ENCODE data around the gene GPR141. TPM values are rescaled to one million over a fixed set of nuclear protein-coding genes. Genes with fewer than 3 reads are reported as not detected.

Gene GPR141
- total RNA-seq, 2 experiments from 2014 or later = not detected

GRCh38 chr7:37705976-37706375 is 22.4 kb downstream of the GPR141 start:
- no peaks in the 10 kb centered on the region for H3K9me2 ChIP-seq (ENCODE audit: insufficient read depth, low read length)
- intact Hi-C loops (cut with micrococcal nuclease; ENCODE audit: unreplicated experiment) = no loop called here
- H2AFZ ChIP-seq (ENCODE audit: low read length) = no peak overlapping the region
- ChIA-PET CTCF (ENCODE audit: unreplicated experiment) (no interaction called here), POLR2A (interaction anchor here (3.0 kb wide), 1 partner anchor 11 kb away, joined by 9 read pairs; no protein-coding TSS in a partner anchor)
- no peaks in the 10 kb centered on the region for H4K20me1 ChIP-seq (ENCODE audit: insufficient read depth, low read length)
- H3K4me3 ChIP-seq (ENCODE audit: low read depth, low read length, poor library complexity, severe bottlenecking) = no peak overlapping the region
- TF ChIP-seq EZH2phosphoT487 (IDR thresholded peaks at IDR 0.05; ENCODE audit: borderline replicate concordance, low read depth, low read length) (no peak), CTCF (conservative IDR thresholded peaks at IDR 0.05; ENCODE audit: low read length) (no peak)
- no peak for DNase-seq (ENCODE audit: low spot score)
- H3K27ac ChIP-seq (ENCODE audit: low read depth, low read length, poor library complexity, severe bottlenecking) = no peak overlapping the region
- H3K79me2 ChIP-seq (ENCODE audit: insufficient read depth, low read depth, low read length) = no peaks in the 10 kb centered on the region
- no peaks in the 10 kb centered on the region for H3K9me3 ChIP-seq (ENCODE audit: low read length)
- no TSS peak for BruUV-seq (replicated peaks)
- no peaks in the 10 kb centered on the region for H3K4me1 ChIP-seq (ENCODE audit: insufficient read depth, low read length, poor library complexity, severe bottlenecking)
- H3K4me2 ChIP-seq (ENCODE audit: low read length) = no peak overlapping the region
- H3K36me3 ChIP-seq (ENCODE audit: insufficient read depth, low read length) = no peaks in the 10 kb centered on the region

- intact Hi-C loops (cut with micrococcal nuclease; ENCODE audit: unreplicated experiment) = no loop called here
- DNase-seq (ENCODE audit: low spot score) = no peak
- H3K79me2 ChIP-seq (ENCODE audit: insufficient read depth, low read depth, low read length) = no peaks in the 10 kb centered on the region
- BruUV-seq (replicated peaks) = no TSS peak
- ChIA-PET CTCF (ENCODE audit: unreplicated experiment) (no interaction called here), POLR2A (interaction anchor here (3.0 kb wide), 1 partner anchor 10 kb away, joined by 9 read pairs; no protein-coding TSS in a partner anchor)
- no peaks in the 10 kb centered on the region for H3K4me1 ChIP-seq (ENCODE audit: insufficient read depth, low read length, poor library complexity, severe bottlenecking)
- H3K4me3 ChIP-seq (ENCODE audit: low read depth, low read length, poor library complexity, severe bottlenecking) = no peak overlapping the region
- no peak overlapping the region for H3K4me2 ChIP-seq (ENCODE audit: low read length)
- H4K20me1 ChIP-seq (ENCODE audit: insufficient read depth, low read length) = no peaks in the 10 kb centered on the region
- H3K36me3 ChIP-seq (ENCODE audit: insufficient read depth, low read length) = no peaks in the 10 kb centered on the region
- no peaks in the 10 kb centered on the region for H3K9me2 ChIP-seq (ENCODE audit: insufficient read depth, low read length)
- TF ChIP-seq CTCF (conservative IDR thresholded peaks at IDR 0.05; ENCODE audit: low read length) (no peak), EZH2phosphoT487 (IDR thresholded peaks at IDR 0.05; ENCODE audit: borderline replicate concordance, low read depth, low read length) (no peak)
- H3K27ac ChIP-seq (ENCODE audit: low read depth, low read length, poor library complexity, severe bottlenecking) = no peak overlapping the region
- H3K9me3 ChIP-seq (ENCODE audit: low read length) = no peaks in the 10 kb centered on the region
- no peak overlapping the region for H2AFZ ChIP-seq (ENCODE audit: low read length)
Measured at GRCh38 chr7:37706804-37707203, 23.2 kb downstream of the GPR141 start.

- no TSS peak for BruUV-seq (replicated peaks)
- no peaks in the 10 kb centered on the region for H3K79me2 ChIP-seq (ENCODE audit: insufficient read depth, low read depth, low read length)
- CTCF ChIA-PET (ENCODE audit: unreplicated experiment) = no interaction called here
Measured at GRCh38 chr7:37707754-37708485, 24.4 kb downstream of the GPR141 start.

More at GRCh38 chr7:37707754-37708485, 24.4 kb downstream of the GPR141 start:
- Histone ChIP-seq H3K4me3 (ENCODE audit: low read depth, low read length, poor library complexity, severe bottlenecking) (no peak overlapping the region), H4K20me1 (ENCODE audit: insufficient read depth, low read length) (no peaks in the 10 kb centered on the region), H3K9me2 (ENCODE audit: insufficient read depth, low read length) (no peaks in the 10 kb centered on the region), H3K36me3 (ENCODE audit: insufficient read depth, low read length) (no peaks in the 10 kb centered on the region), H3K27ac (ENCODE audit: low read depth, low read length, poor library complexity, severe bottlenecking) (no peak overlapping the region), H2AFZ (ENCODE audit: low read length) (no peak overlapping the region), H3K9me3 (ENCODE audit: low read length) (no peaks in the 10 kb centered on the region), H3K4me2 (ENCODE audit: low read length) (no peak overlapping the region), H3K4me1 (ENCODE audit: insufficient read depth, low read length, poor library complexity, severe bottlenecking) (no peaks in the 10 kb centered on the region)
- intact Hi-C loops (cut with micrococcal nuclease; ENCODE audit: unreplicated experiment) = no loop called here
- POLR2A ChIA-PET = interaction anchor here (0.7 to 3.0 kb wide), 4 partner anchors 9 to 774 kb away, joined by 3 to 12 read pairs (median 7); no protein-coding TSS in a partner anchor
- TF ChIP-seq CTCF (conservative IDR thresholded peaks at IDR 0.05; ENCODE audit: low read length) = no peak
- no peak for TF ChIP-seq EZH2phosphoT487 (IDR thresholded peaks at IDR 0.05; ENCODE audit: borderline replicate concordance, low read depth, low read length)
- DNase-seq (ENCODE audit: low spot score) = no peak
